ENCODE measurements around the gene PIGH.

Gene PIGH

GRCh38 chr14:67641902-67642749 is 42.1 kb upstream of the PIGH start:
- H3K27me3 ChIP-seq (replicated peaks; ENCODE audit: control insufficient read depth, insufficient read depth, low read length): no peaks in the 10 kb centered on the region
- DNase-seq (ENCODE audit: extremely low read depth, insufficient read length): no peak
- TF ChIP-seq CTCF (IDR thresholded peaks at IDR 0.05; ENCODE audit: insufficient read depth, low read length, poor library complexity, severe bottlenecking): no peak
- H3K4me3 ChIP-seq (replicated peaks; ENCODE audit: low read depth, low read length): no peak overlapping the region
- no peaks in the 10 kb centered on the region for H3K36me3 ChIP-seq (ENCODE audit: control insufficient read depth, insufficient read depth, low read length)

- DNase-seq (ENCODE audit: extremely low read depth, insufficient read length): no peak
- Histone ChIP-seq H3K4me3 (replicated peaks; ENCODE audit: low read depth, low read length) (no peak overlapping the region), H3K36me3 (ENCODE audit: control insufficient read depth, insufficient read depth, low read length) (no peaks in the 10 kb centered on the region), H3K27me3 (replicated peaks; ENCODE audit: control insufficient read depth, insufficient read depth, low read length) (no peaks in the 10 kb centered on the region)
- no peak for TF ChIP-seq CTCF (IDR thresholded peaks at IDR 0.05; ENCODE audit: insufficient read depth, low read length, poor library complexity, severe bottlenecking)
These were observed 41.4 kb upstream of the PIGH start for GRCh38 chr14:67641480-67641879.

- Histone ChIP-seq H3K4me3 (replicated peaks; ENCODE audit: low read depth, low read length) (no peak overlapping the region), H3K27me3 (replicated peaks; ENCODE audit: control insufficient read depth, insufficient read depth, low read length) (no peaks in the 10 kb centered on the region), H3K36me3 (ENCODE audit: control insufficient read depth, insufficient read depth, low read length) (no peaks in the 10 kb centered on the region)
- DNase-seq (ENCODE audit: extremely low read depth, insufficient read length): no peak
- TF ChIP-seq CTCF (IDR thresholded peaks at IDR 0.05; ENCODE audit: insufficient read depth, low read length, poor library complexity, severe bottlenecking): no peak
These were observed 38.6 kb upstream of the PIGH start for GRCh38 chr14:67638642-67639041.

- Histone ChIP-seq H3K27me3 (replicated peaks; ENCODE audit: control insufficient read depth, insufficient read depth, low read length) (no peaks in the 10 kb centered on the region), H3K4me3 (replicated peaks; ENCODE audit: low read depth, low read length) (no peak overlapping the region), H3K36me3 (ENCODE audit: control insufficient read depth, insufficient read depth, low read length) (no peaks in the 10 kb centered on the region)
- no peak for TF ChIP-seq CTCF (IDR thresholded peaks at IDR 0.05; ENCODE audit: insufficient read depth, low read length, poor library complexity, severe bottlenecking)
- no peak for DNase-seq (ENCODE audit: extremely low read depth, insufficient read length)
These were observed 36.4 kb upstream of the PIGH start for GRCh38 chr14:67636361-67636919.

GRCh38 chr14:67633451-67634147 is 33.5 kb upstream of the PIGH start:
- H3K36me3 ChIP-seq (ENCODE audit: control insufficient read depth, insufficient read depth, low read length): no peaks in the 10 kb centered on the region
- no peak for TF ChIP-seq CTCF (IDR thresholded peaks at IDR 0.05; ENCODE audit: insufficient read depth, low read length, poor library complexity, severe bottlenecking)
- DNase-seq (ENCODE audit: extremely low read depth, insufficient read length): no peak
- no peaks in the 10 kb centered on the region for H3K27me3 ChIP-seq (replicated peaks; ENCODE audit: control insufficient read depth, insufficient read depth, low read length)
- H3K4me3 ChIP-seq (replicated peaks; ENCODE audit: low read depth, low read length): no peak overlapping the region
